ENCODE measurements around the gene CFAP65.

CFAP65 gene

GRCh38 chr2:219072741-219073250 is 31.5 kb upstream of the CFAP65 start:
- Histone ChIP-seq H2BK120ac (ENCODE audit: insufficient read depth, low read length, poor library complexity) (no peak overlapping the region), H2AK5ac (ENCODE audit: low read length) (no peak overlapping the region), H3K36me3 (ENCODE audit: control insufficient read depth in 1 of 2, insufficient read depth in 2 of 2, low read length in 2 of 2) (peaks cover 0 to 3% of the 10 kb centered on the region in 2 experiments), H4K91ac (ENCODE audit: low read depth, low read length) (no peak overlapping the region), H3K4me2 (ENCODE audit: low read length) (no peak overlapping the region), H3K4me3 (ENCODE audit: low read depth, low read length) (no peak overlapping the region), H2BK12ac (ENCODE audit: low read length) (no peak overlapping the region), H2AFZ (ENCODE audit: insufficient read depth, low read length, poor library complexity) (no peak overlapping the region), H3K4ac (ENCODE audit: low read depth, low read length) (no peak overlapping the region), H3K14ac (ENCODE audit: low read length) (no peak overlapping the region), H3K27ac (ENCODE audit: low read depth, low read length) (no peak overlapping the region), H3K4me1 (ENCODE audit: control insufficient read depth in 1 of 2, insufficient read depth in 2 of 2, low read length in 2 of 2) (no peaks in the 10 kb centered on the region), H3K79me2 (ENCODE audit: control insufficient read depth, insufficient read depth, low read length, poor library complexity) (no peaks in the 10 kb centered on the region), H3K79me1 (ENCODE audit: low read length) (no peaks in the 10 kb centered on the region), H3K9me3 (ENCODE audit: insufficient read depth, low read depth, low read length) (no peaks in the 10 kb centered on the region), H4K8ac (ENCODE audit: low read depth, low read length) (no peak overlapping the region), H3K9ac (ENCODE audit: low read length) (no peak overlapping the region), H3K23ac (ENCODE audit: low read length) (no peak overlapping the region), H3K27me3 (ENCODE audit: insufficient read depth, low read length) (no peaks in the 10 kb centered on the region), H2BK5ac (ENCODE audit: low read depth, low read length, poor library complexity) (no peak overlapping the region), H3K18ac (ENCODE audit: low read length) (no peak overlapping the region), H4K12ac (ENCODE audit: low read depth, low read length) (no peak overlapping the region)
- DNase-seq: no peak
- WGBS (ENCODE audit: extremely low coverage, insufficient coverage, insufficient read length): no CpG with 5 or more reads among the region's 9 CpGs

- H3K9me3 ChIP-seq (ENCODE audit: insufficient read depth, low read depth, low read length): no peaks in the 10 kb centered on the region
These were observed 30.0 kb upstream of the CFAP65 start for GRCh38 chr2:219071131-219071816.

GRCh38 chr2:219065484-219065883 is 24.2 kb upstream of the CFAP65 start:
- Histone ChIP-seq H3K27me3 (ENCODE audit: insufficient read depth, low read length) (peaks cover 24% of the 10 kb centered on the region), H2BK5ac (ENCODE audit: low read depth, low read length, poor library complexity) (no peak overlapping the region), H2AFZ (ENCODE audit: insufficient read depth, low read length, poor library complexity) (no peak overlapping the region), H2BK120ac (ENCODE audit: insufficient read depth, low read length, poor library complexity) (no peak overlapping the region), H3K9ac (ENCODE audit: low read length) (no peak overlapping the region), H4K91ac (ENCODE audit: low read depth, low read length) (no peak overlapping the region), H3K36me3 (ENCODE audit: control insufficient read depth in 1 of 2, insufficient read depth in 2 of 2, low read length in 2 of 2) (no peaks in the 10 kb centered on the region), H3K4me3 (ENCODE audit: low read depth, low read length) (no peak overlapping the region), H3K23ac (ENCODE audit: low read length) (no peak overlapping the region), H3K4me2 (ENCODE audit: low read length) (no peak overlapping the region), H3K79me1 (ENCODE audit: low read length) (no peaks in the 10 kb centered on the region), H4K8ac (ENCODE audit: low read depth, low read length) (no peak overlapping the region), H2AK5ac (ENCODE audit: low read length) (no peak overlapping the region), H3K4me1 (ENCODE audit: control insufficient read depth in 1 of 2, insufficient read depth in 2 of 2, low read length in 2 of 2) (no peaks in the 10 kb centered on the region), H3K79me2 (ENCODE audit: control insufficient read depth, insufficient read depth, low read length, poor library complexity) (no peaks in the 10 kb centered on the region), H3K4ac (ENCODE audit: low read depth, low read length) (no peak overlapping the region), H3K27ac (ENCODE audit: low read depth, low read length) (no peak overlapping the region), H3K14ac (ENCODE audit: low read length) (no peak overlapping the region), H3K9me3 (ENCODE audit: insufficient read depth, low read depth, low read length) (peaks cover 3% of the 10 kb centered on the region), H3K18ac (ENCODE audit: low read length) (no peak overlapping the region), H2BK12ac (ENCODE audit: low read length) (no peak overlapping the region), H4K12ac (ENCODE audit: low read depth, low read length) (no peak overlapping the region)
- DNase-seq: no peak
- no CpG with 5 or more reads among the region's 1 CpG for WGBS (ENCODE audit: extremely low coverage, insufficient coverage, insufficient read length)

More at GRCh38 chr2:219071131-219071816, 30.0 kb upstream of the CFAP65 start:
- no peak overlapping the region for H3K23ac ChIP-seq (ENCODE audit: low read length)
- no peak overlapping the region for H2AK5ac ChIP-seq (ENCODE audit: low read length)
- H3K36me3 ChIP-seq (ENCODE audit: control insufficient read depth in 1 of 2, insufficient read depth in 2 of 2, low read length in 2 of 2): no peaks in the 10 kb centered on the region
- H2BK120ac ChIP-seq (ENCODE audit: insufficient read depth, low read length, poor library complexity): no peak overlapping the region
- H3K27me3 ChIP-seq (ENCODE audit: insufficient read depth, low read length): no peaks in the 10 kb centered on the region
- H4K91ac ChIP-seq (ENCODE audit: low read depth, low read length): no peak overlapping the region
- H3K27ac ChIP-seq (ENCODE audit: low read depth, low read length): no peak overlapping the region
- H4K8ac ChIP-seq (ENCODE audit: low read depth, low read length): no peak overlapping the region
- H2AFZ ChIP-seq (ENCODE audit: insufficient read depth, low read length, poor library complexity): no peak overlapping the region
- H2BK5ac ChIP-seq (ENCODE audit: low read depth, low read length, poor library complexity): no peak overlapping the region
- H3K9ac ChIP-seq (ENCODE audit: low read length): no peak overlapping the region
- H3K18ac ChIP-seq (ENCODE audit: low read length): no peak overlapping the region
- H3K4ac ChIP-seq (ENCODE audit: low read depth, low read length): no peak overlapping the region
- H3K79me1 ChIP-seq (ENCODE audit: low read length): no peaks in the 10 kb centered on the region
- no peak overlapping the region for H3K14ac ChIP-seq (ENCODE audit: low read length)
- no peak overlapping the region for H2BK12ac ChIP-seq (ENCODE audit: low read length)
- H3K4me1 ChIP-seq (ENCODE audit: control insufficient read depth in 1 of 2, insufficient read depth in 2 of 2, low read length in 2 of 2): no peaks in the 10 kb centered on the region
- H3K4me2 ChIP-seq (ENCODE audit: low read length): no peak overlapping the region
- no peak for DNase-seq
- H4K12ac ChIP-seq (ENCODE audit: low read depth, low read length): no peak overlapping the region
- no peaks in the 10 kb centered on the region for H3K79me2 ChIP-seq (ENCODE audit: control insufficient read depth, insufficient read depth, low read length, poor library complexity)
- no peak overlapping the region for H3K4me3 ChIP-seq (ENCODE audit: low read depth, low read length)
- no CpG with 5 or more reads among the region's 6 CpGs for WGBS (ENCODE audit: extremely low coverage, insufficient coverage, insufficient read length)

GRCh38 chr2:219062081-219062480 is 20.8 kb upstream of the CFAP65 start:
- Histone ChIP-seq H3K9me3 (ENCODE audit: insufficient read depth, low read depth, low read length) (peaks cover 3% of the 10 kb centered on the region), H2BK120ac (ENCODE audit: insufficient read depth, low read length, poor library complexity) (no peak overlapping the region), H3K23ac (ENCODE audit: low read length) (no peak overlapping the region), H3K14ac (ENCODE audit: low read length) (no peak overlapping the region), H3K4me2 (ENCODE audit: low read length) (no peak overlapping the region), H3K4me3 (ENCODE audit: low read depth, low read length) (no peak overlapping the region), H3K4me1 (ENCODE audit: control insufficient read depth in 1 of 2, insufficient read depth in 2 of 2, low read length in 2 of 2) (peaks cover 0 to 2% of the 10 kb centered on the region in 2 experiments), H3K36me3 (ENCODE audit: control insufficient read depth in 1 of 2, insufficient read depth in 2 of 2, low read length in 2 of 2) (no peaks in the 10 kb centered on the region), H2AK5ac (ENCODE audit: low read length) (no peak overlapping the region), H3K27ac (ENCODE audit: low read depth, low read length) (no peak overlapping the region), H3K79me1 (ENCODE audit: low read length) (no peaks in the 10 kb centered on the region), H2BK12ac (ENCODE audit: low read length) (no peak overlapping the region), H3K9ac (ENCODE audit: low read length) (no peak overlapping the region), H4K8ac (ENCODE audit: low read depth, low read length) (no peak overlapping the region), H3K27me3 (ENCODE audit: insufficient read depth, low read length) (peaks cover 58% of the 10 kb centered on the region), H2BK5ac (ENCODE audit: low read depth, low read length, poor library complexity) (no peak overlapping the region), H3K79me2 (ENCODE audit: control insufficient read depth, insufficient read depth, low read length, poor library complexity) (no peaks in the 10 kb centered on the region), H3K18ac (ENCODE audit: low read length) (no peak overlapping the region), H3K4ac (ENCODE audit: low read depth, low read length) (no peak overlapping the region), H2AFZ (ENCODE audit: insufficient read depth, low read length, poor library complexity) (no peak overlapping the region), H4K12ac (ENCODE audit: low read depth, low read length) (no peak overlapping the region), H4K91ac (ENCODE audit: low read depth, low read length) (no peak overlapping the region)
- no CpG with 5 or more reads among the region's 6 CpGs for WGBS (ENCODE audit: extremely low coverage, insufficient coverage, insufficient read length)
- no peak for DNase-seq

All from trophoblast cell (in vitro differentiated cells and primary cell).